ENCODE data around the gene NAB1.

NAB1 gene

DNA sequence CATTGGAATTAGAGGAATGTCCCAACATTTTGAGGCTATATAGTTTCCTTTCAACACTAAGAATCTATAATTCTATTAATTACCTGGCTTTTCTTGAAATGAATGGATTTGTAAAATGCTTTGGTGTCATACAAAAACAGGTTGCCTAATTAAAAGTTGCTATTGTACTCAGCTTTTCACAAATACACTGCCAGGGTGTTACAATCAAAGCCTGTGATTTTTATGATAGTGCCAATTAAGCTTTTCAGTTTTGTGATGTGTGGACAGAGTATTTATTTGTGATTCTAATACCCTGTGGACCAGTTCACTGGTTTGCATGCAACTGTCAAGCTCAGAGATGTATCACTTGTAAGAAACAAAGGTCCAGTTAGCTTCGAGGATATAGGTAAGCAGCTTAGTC lies 71.8 kb downstream of the NAB1 start:
- Histone ChIP-seq H3K9ac (ENCODE audit: low read length) (no peak overlapping the region), H3K36me3 (ENCODE audit: insufficient read depth, low read length) (no peaks in the 10 kb centered on the region)

GRCh38 chr2:190722061-190722759 lies 73.3 kb downstream of the NAB1 start:
- no peak for TF ChIP-seq EZH2 (IDR thresholded peaks at IDR 0.05; ENCODE audit: borderline replicate concordance, low read length)
- TF ChIP-seq, protein P1, sequence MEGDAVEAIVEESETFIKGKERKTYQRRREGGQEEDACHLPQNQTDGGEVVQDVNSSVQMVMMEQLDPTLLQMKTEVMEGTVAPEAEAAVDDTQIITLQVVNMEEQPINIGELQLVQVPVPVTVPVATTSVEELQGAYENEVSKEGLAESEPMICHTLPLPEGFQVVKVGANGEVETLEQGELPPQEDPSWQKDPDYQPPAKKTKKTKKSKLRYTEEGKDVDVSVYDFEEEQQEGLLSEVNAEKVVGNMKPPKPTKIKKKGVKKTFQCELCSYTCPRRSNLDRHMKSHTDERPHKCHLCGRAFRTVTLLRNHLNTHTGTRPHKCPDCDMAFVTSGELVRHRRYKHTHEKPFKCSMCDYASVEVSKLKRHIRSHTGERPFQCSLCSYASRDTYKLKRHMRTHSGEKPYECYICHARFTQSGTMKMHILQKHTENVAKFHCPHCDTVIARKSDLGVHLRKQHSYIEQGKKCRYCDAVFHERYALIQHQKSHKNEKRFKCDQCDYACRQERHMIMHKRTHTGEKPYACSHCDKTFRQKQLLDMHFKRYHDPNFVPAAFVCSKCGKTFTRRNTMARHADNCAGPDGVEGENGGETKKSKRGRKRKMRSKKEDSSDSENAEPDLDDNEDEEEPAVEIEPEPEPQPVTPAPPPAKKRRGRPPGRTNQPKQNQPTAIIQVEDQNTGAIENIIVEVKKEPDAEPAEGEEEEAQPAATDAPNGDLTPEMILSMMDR (IDR thresholded peaks at IDR 0.05; ENCODE audit: low read length), result no peak
- no peak overlapping the region for H2AFZ ChIP-seq (ENCODE audit: low read length)

More for the DNA sequence above, 71.8 kb downstream of the NAB1 start:
- no peaks in the 10 kb centered on the region for H3K27me3 ChIP-seq (ENCODE audit: insufficient read depth, low read length)
- no peaks in the 10 kb centered on the region for H3F3A ChIP-seq (ENCODE audit: insufficient read depth, low read length)
- no peak overlapping the region for H3K4me2 ChIP-seq (ENCODE audit: low read length)
- H3K9me3 ChIP-seq (ENCODE audit: low read length), result no peaks in the 10 kb centered on the region
- H2AFZ ChIP-seq (ENCODE audit: low read length), result no peak overlapping the region
- no peaks in the 10 kb centered on the region for H3K9me2 ChIP-seq (ENCODE audit: low read depth, low read length)
- H3K4me3 ChIP-seq (ENCODE audit: low read depth, low read length, poor library complexity, severe bottlenecking), result no peak overlapping the region
- no peaks in the 10 kb centered on the region for H3K4me1 ChIP-seq (ENCODE audit: insufficient read depth, low read length, severe bottlenecking)
- TF ChIP-seq, protein P1 (IDR thresholded peaks at IDR 0.05; ENCODE audit: low read length), result no peak
- no peak for TF ChIP-seq EZH2 (IDR thresholded peaks at IDR 0.05; ENCODE audit: borderline replicate concordance, low read length)
- no peaks in the 10 kb centered on the region for H4K20me1 ChIP-seq (ENCODE audit: insufficient read depth, low read length)
- no peak overlapping the region for H3K27ac ChIP-seq (ENCODE audit: low read depth, low read length, poor library complexity, severe bottlenecking)
- no peaks in the 10 kb centered on the region for H3K79me2 ChIP-seq (ENCODE audit: insufficient read depth, low read length)

GRCh38 chr2:190722835-190723234 lies 74.0 kb downstream of the NAB1 start:
- Histone ChIP-seq H4K20me1 (ENCODE audit: insufficient read depth, low read length) (no peaks in the 10 kb centered on the region), H3K9ac (ENCODE audit: low read length) (no peak overlapping the region), H3K36me3 (ENCODE audit: insufficient read depth, low read length) (no peaks in the 10 kb centered on the region), H3K9me3 (ENCODE audit: low read length) (no peaks in the 10 kb centered on the region), H3F3A (ENCODE audit: insufficient read depth, low read length) (no peaks in the 10 kb centered on the region), H3K9me2 (ENCODE audit: low read depth, low read length) (no peaks in the 10 kb centered on the region), H3K4me3 (ENCODE audit: low read depth, low read length, poor library complexity, severe bottlenecking) (no peak overlapping the region), H2AFZ (ENCODE audit: low read length) (no peak overlapping the region), H3K27me3 (ENCODE audit: insufficient read depth, low read length) (no peaks in the 10 kb centered on the region), H3K4me1 (ENCODE audit: insufficient read depth, low read length, severe bottlenecking) (no peaks in the 10 kb centered on the region), H3K4me2 (ENCODE audit: low read length) (no peak overlapping the region), H3K27ac (ENCODE audit: low read depth, low read length, poor library complexity, severe bottlenecking) (no peak overlapping the region), H3K79me2 (ENCODE audit: insufficient read depth, low read length) (no peaks in the 10 kb centered on the region)
- TF ChIP-seq, protein P1 (IDR thresholded peaks at IDR 0.05; ENCODE audit: low read length), result no peak
- no peak for TF ChIP-seq EZH2 (IDR thresholded peaks at IDR 0.05; ENCODE audit: borderline replicate concordance, low read length)

More at GRCh38 chr2:190722061-190722759, 73.3 kb downstream of the NAB1 start:
- Histone ChIP-seq H3K36me3 (ENCODE audit: insufficient read depth, low read length) (no peaks in the 10 kb centered on the region), H3K9ac (ENCODE audit: low read length) (no peak overlapping the region), H3F3A (ENCODE audit: insufficient read depth, low read length) (no peaks in the 10 kb centered on the region), H3K27me3 (ENCODE audit: insufficient read depth, low read length) (no peaks in the 10 kb centered on the region), H3K9me3 (ENCODE audit: low read length) (no peaks in the 10 kb centered on the region), H3K27ac (ENCODE audit: low read depth, low read length, poor library complexity, severe bottlenecking) (no peak overlapping the region), H3K4me2 (ENCODE audit: low read length) (no peak overlapping the region), H3K79me2 (ENCODE audit: insufficient read depth, low read length) (no peaks in the 10 kb centered on the region), H3K4me1 (ENCODE audit: insufficient read depth, low read length, severe bottlenecking) (no peaks in the 10 kb centered on the region), H3K4me3 (ENCODE audit: low read depth, low read length, poor library complexity, severe bottlenecking) (no peak overlapping the region), H3K9me2 (ENCODE audit: low read depth, low read length) (no peaks in the 10 kb centered on the region), H4K20me1 (ENCODE audit: insufficient read depth, low read length) (no peaks in the 10 kb centered on the region)

Measured in OCI-LY1 (cell line).